HepG2 (cell line): ENCODE data around the gene SWSAP1. TPM values are rescaled to one million over a fixed set of nuclear protein-coding genes. Genes with fewer than 3 reads are reported as not detected.
A peak's percentile ranks its signal among the peaks of the same experiment; 100 is the strongest.

Experiments
- ATF5 ChIP-seq: sonication (generic); formaldehyde crosslinking; IDR thresholded peaks from 2 replicates; pipeline ENCODE4 v1.4.0; 2020; ENCODE audit warnings: mild to moderate bottlenecking, low read depth, missing genetic modification reagents
- KLF13 ChIP-seq: sonication (generic); formaldehyde crosslinking; IDR thresholded peaks from 2 replicates; pipeline ENCODE4 v1.4.0; 2020; ENCODE audit warnings: mild to moderate bottlenecking, missing genetic modification reagents
- POLR2AphosphoS5 ChIP-seq: IDR thresholded peaks from 2 replicates; pipeline ENCODE4 v1.6.1; 2012; ENCODE audit warnings: low read depth, low read length
- REST ChIP-seq, 2 experiments: IDR thresholded peaks; 2 replicates each; pipeline ENCODE4 v1.6.1; 2011 to 2012; ENCODE audit warnings: low read length in 2 of 2, borderline replicate concordance in 1 of 2, low read depth in 1 of 2, mild to moderate bottlenecking in 1 of 2, moderate library complexity in 1 of 2
- SRSF1 ChIP-seq: fragments of 200-400 bp; formaldehyde crosslinking; optimal IDR thresholded peaks from 2 replicates; pipeline ENCODE3; 2017; ENCODE audit warnings: mild to moderate bottlenecking, low read depth, low read length, moderate library complexity
- ZKSCAN5 ChIP-seq: sonication (generic); formaldehyde crosslinking; IDR thresholded peaks from 2 replicates; pipeline ENCODE4 v1.5.1; 2020; ENCODE audit warnings: mild to moderate bottlenecking, missing genetic modification reagents
- ZNF343 ChIP-seq: sonication (generic); formaldehyde crosslinking; IDR thresholded peaks from 2 replicates; pipeline ENCODE4 v1.4.0; 2020; ENCODE audit warnings: mild to moderate bottlenecking, missing genetic modification reagents
- ZNF749 ChIP-seq: sonication (generic); formaldehyde crosslinking; IDR thresholded peaks from 2 replicates; pipeline ENCODE4 v1.8.0; 2022; ENCODE audit warnings: mild to moderate bottlenecking, missing genetic modification reagents, moderate library complexity, borderline replicate concordance
- ZNF788 ChIP-seq: sonication (generic); formaldehyde crosslinking; IDR thresholded peaks from 2 replicates; pipeline ENCODE4 v1.5.0; 2020; ENCODE audit warnings: mild to moderate bottlenecking, missing genetic modification reagents, borderline replicate concordance
- polyA plus RNA-seq, 8 experiments: library from polyadenylated mRNA; depleted of rRNA in 3 of 8; stranded (reverse) in 7 of 8; unstranded in 1 of 8; fragments of >200 nt; fragmentation: Illumina TruSeq in 4 of 8; extraction: Trizol in 4 of 8; gene quantifications; 2 replicates each; pipeline versions ENCODE4 v1.2.1 to v1.2.3, GENCODE V29; 2011 to 2016; ENCODE audit warnings: low read depth in 4 of 8, missing spikeins in 1 of 8, mixed read lengths in 1 of 8; ENCODE audit not compliant: insufficient read depth in 1 of 8
- total RNA-seq, 5 experiments: library from RNA; depleted of rRNA; stranded (reverse); fragments of >200 nt; fragmentation: Illumina TruSeq; extraction: Trizol; gene quantifications; 2 replicates each; pipeline ENCODE4 v1.2.3, GENCODE V29; 2016; ENCODE audit warnings: low read depth in 1 of 5
- TF ChIP-seq, protein P1 (sequence below): sonication (generic); formaldehyde crosslinking; IDR thresholded peaks from 2 replicates; pipeline ENCODE4 v1.4.0; 2020; ENCODE audit warnings: missing genetic modification reagents
- TF ChIP-seq, protein P2 (sequence below): IDR thresholded peaks from 2 replicates; pipeline ENCODE4 v1.6.1; 2016
- TF ChIP-seq, protein P3 (sequence below): sonication (generic); formaldehyde crosslinking; IDR thresholded peaks from 2 replicates; pipeline ENCODE4 v1.8.1; 2023; ENCODE audit warnings: mild to moderate bottlenecking, moderate library complexity, missing genetic modification reagents
- TF ChIP-seq, protein P4 (sequence below), 2 experiments: sonication (generic) in 1 of 2; formaldehyde crosslinking in 1 of 2; IDR thresholded peaks; 2 replicates each; pipeline versions ENCODE4 v1.4.0 to v1.6.1; 2016 to 2020; ENCODE audit warnings: borderline replicate concordance in 1 of 2, low read depth in 1 of 2, mild to moderate bottlenecking in 1 of 2, missing genetic modification reagents in 1 of 2

SWSAP1 gene
- total and polyA plus RNA-seq, 2 of the 13 experiments (the other 11 are each of a cell fraction or from before 2014, with no cell fraction given): 2.7 to 3.3 TPM

- TF ChIP-seq, protein P1, sequence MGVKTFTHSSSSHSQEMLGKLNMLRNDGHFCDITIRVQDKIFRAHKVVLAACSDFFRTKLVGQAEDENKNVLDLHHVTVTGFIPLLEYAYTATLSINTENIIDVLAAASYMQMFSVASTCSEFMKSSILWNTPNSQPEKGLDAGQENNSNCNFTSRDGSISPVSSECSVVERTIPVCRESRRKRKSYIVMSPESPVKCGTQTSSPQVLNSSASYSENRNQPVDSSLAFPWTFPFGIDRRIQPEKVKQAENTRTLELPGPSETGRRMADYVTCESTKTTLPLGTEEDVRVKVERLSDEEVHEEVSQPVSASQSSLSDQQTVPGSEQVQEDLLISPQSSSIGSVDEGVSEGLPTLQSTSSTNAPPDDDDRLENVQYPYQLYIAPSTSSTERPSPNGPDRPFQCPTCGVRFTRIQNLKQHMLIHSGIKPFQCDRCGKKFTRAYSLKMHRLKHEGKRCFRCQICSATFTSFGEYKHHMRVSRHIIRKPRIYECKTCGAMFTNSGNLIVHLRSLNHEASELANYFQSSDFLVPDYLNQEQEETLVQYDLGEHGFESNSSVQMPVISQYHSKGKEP: no peak
- TF ChIP-seq, protein P2, sequence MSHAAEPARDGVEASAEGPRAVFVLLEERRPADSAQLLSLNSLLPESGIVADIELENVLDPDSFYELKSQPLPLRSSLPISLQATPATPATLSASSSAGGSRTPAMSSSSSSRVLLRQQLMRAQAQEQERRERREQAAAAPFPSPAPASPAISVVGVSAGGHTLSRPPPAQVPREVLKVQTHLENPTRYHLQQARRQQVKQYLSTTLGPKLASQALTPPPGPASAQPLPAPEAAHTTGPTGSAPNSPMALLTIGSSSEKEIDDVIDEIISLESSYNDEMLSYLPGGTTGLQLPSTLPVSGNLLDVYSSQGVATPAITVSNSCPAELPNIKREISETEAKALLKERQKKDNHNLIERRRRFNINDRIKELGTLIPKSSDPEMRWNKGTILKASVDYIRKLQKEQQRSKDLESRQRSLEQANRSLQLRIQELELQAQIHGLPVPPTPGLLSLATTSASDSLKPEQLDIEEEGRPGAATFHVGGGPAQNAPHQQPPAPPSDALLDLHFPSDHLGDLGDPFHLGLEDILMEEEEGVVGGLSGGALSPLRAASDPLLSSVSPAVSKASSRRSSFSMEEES (CRISPR knock-in tag): no peak
- peak; percentile 34; the same call in 1 of the 2 replicates for TF ChIP-seq ZNF788 (CRISPR knock-in tag)
- TF ChIP-seq REST (IDR thresholded peaks at IDR 0.05; ENCODE audit: borderline replicate concordance in 1 of 2, low read depth in 1 of 2, low read length in 2 of 2): no peak
- TF ChIP-seq SRSF1: no peak
- TF ChIP-seq ZNF343 (CRISPR knock-in tag): no peak
- TF ChIP-seq POLR2AphosphoS5: no peak
- no peak for TF ChIP-seq KLF13 (CRISPR knock-in tag)
- no peak for TF ChIP-seq ZKSCAN5
- TF ChIP-seq, protein P3, sequence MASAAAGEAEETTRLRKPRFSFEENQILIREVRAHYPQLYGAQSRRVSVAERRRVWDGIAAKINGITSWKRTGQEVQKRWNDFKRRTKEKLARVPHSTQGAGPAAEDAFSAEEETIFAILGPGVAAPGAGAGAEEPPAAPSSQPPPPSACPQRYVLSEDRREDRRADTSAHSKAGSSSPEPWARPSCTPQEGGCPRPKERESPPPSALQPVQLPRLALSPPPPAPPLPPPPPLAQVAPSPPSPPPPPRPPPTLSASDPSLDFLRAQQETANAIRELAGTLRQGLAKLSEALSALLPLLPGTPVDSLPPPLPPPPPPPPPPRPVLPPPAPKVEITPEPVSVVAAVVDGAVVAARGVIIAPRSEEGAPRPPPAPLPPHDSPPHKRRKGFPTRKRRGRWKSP (CRISPR knock-in tag): peak; percentile 50; the same call in 1 of the 2 replicates
- no peak for TF ChIP-seq ZNF749 (CRISPR knock-in tag)
- TF ChIP-seq, protein P4, sequence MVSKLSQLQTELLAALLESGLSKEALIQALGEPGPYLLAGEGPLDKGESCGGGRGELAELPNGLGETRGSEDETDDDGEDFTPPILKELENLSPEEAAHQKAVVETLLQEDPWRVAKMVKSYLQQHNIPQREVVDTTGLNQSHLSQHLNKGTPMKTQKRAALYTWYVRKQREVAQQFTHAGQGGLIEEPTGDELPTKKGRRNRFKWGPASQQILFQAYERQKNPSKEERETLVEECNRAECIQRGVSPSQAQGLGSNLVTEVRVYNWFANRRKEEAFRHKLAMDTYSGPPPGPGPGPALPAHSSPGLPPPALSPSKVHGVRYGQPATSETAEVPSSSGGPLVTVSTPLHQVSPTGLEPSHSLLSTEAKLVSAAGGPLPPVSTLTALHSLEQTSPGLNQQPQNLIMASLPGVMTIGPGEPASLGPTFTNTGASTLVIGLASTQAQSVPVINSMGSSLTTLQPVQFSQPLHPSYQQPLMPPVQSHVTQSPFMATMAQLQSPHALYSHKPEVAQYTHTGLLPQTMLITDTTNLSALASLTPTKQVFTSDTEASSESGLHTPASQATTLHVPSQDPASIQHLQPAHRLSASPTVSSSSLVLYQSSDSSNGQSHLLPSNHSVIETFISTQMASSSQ (IDR thresholded peaks at IDR 0.05; ENCODE audit: low read depth): no peak
- TF ChIP-seq, protein P4 (CRISPR knock-in tag; IDR thresholded peaks at IDR 0.05; ENCODE audit: borderline replicate concordance): no peak
- TF ChIP-seq ATF5 (CRISPR knock-in tag): no peak
These were observed 44.4 kb downstream of the SWSAP1 start, which contains the start of gene RGL3 (continued) for GRCh38 chr19:11418549-11419506.
